K562 (cell line): Measurements from ENCODE around the gene MYL12A. TPM values are rescaled to one million over a fixed set of nuclear protein-coding genes. Genes with fewer than 3 reads are reported as not detected.
A peak's percentile ranks its signal among the peaks of the same experiment; 100 is the strongest.

ENCODE experiments used
- FOXA3 ChIP-seq, 2 experiments: fragments of 450-650 bp in 1 of 2; sonication (generic) in 1 of 2; formaldehyde crosslinking; IDR thresholded peaks in 1 of 2; conservative IDR thresholded peaks in 1 of 2; 2 replicates each; pipeline versions ENCODE4 v1.4.0 to v1.8.0; 2020 to 2022; ENCODE audit warnings: mild to moderate bottlenecking in 2 of 2, missing genetic modification reagents in 1 of 2
- FOXK1 ChIP-seq: sonication (generic); formaldehyde crosslinking; IDR thresholded peaks from 2 replicates; pipeline ENCODE4 v1.8.0; 2022; ENCODE audit warnings: missing genetic modification reagents, mild to moderate bottlenecking, borderline replicate concordance
- HDAC2 ChIP-seq: fragments of 450-650 bp; IDR thresholded peaks from 2 replicates; pipeline ENCODE4 v1.6.1; 2016; ENCODE audit warnings: mild to moderate bottlenecking
- HDAC3 ChIP-seq: fragments of 450-650 bp; IDR thresholded peaks from 2 replicates; pipeline ENCODE4 v1.6.1; 2018; ENCODE audit warnings: borderline replicate concordance, mild to moderate bottlenecking, moderate library complexity; ENCODE audit not compliant: partially characterized antibody
- ID3 ChIP-seq, 2 experiments: fragments of 250-450 bp in 1 of 2; fragments of 450-650 bp in 1 of 2; sonication (Bioruptor Pico) in 1 of 2; IDR thresholded peaks; 2 replicates each; pipeline versions ENCODE4 v1.6.1 to v1.8.0; 2016 to 2021; ENCODE audit warnings: mild to moderate bottlenecking in 2 of 2, moderate library complexity in 2 of 2, missing compliant biosample characterization in 1 of 2, missing genetic modification characterization in 1 of 2
- KDM4B ChIP-seq, 2 experiments: fragments of 450-650 bp in 1 of 2; sonication (generic) in 1 of 2; IDR thresholded peaks; 2 replicates each; pipeline ENCODE4 v1.6.1; 2016 to 2017; ENCODE audit warnings: borderline replicate concordance in 2 of 2, antibody characterized with exemption in 1 of 2, low read depth in 1 of 2, mild to moderate bottlenecking in 1 of 2
- SPI1 ChIP-seq: IDR thresholded peaks from 2 replicates; pipeline ENCODE4 v1.6.1; 2011; ENCODE audit warnings: low read depth, low read length, control low read depth, borderline replicate concordance
- STAT5B ChIP-seq: fragments of 250-450 bp; sonication (Bioruptor Pico); IDR thresholded peaks from 2 replicates; pipeline ENCODE4 v1.8.0; 2021; ENCODE audit warnings: mild to moderate bottlenecking, inconsistent platforms
- ZNF324 ChIP-seq: fragments of 250-450 bp; sonication (Bioruptor Pico); IDR thresholded peaks from 2 replicates; pipeline ENCODE4 v1.4.0; 2020; ENCODE audit warnings: mild to moderate bottlenecking
- polyA plus RNA-seq, 8 experiments: library from polyadenylated mRNA; depleted of rRNA in 4 of 8; stranded (reverse) in 5 of 8; unstranded in 3 of 8; fragments of >200 nt; fragmentation: Nextera tagmentation in 2 of 8; fragmentation: Illumina TruSeq in 1 of 8; extraction: Ambion mirVana in 2 of 8; extraction: Trizol in 1 of 8; gene quantifications; 2 replicates each; pipeline versions ENCODE4 v1.2.1 to v1.2.3, GENCODE V29; 2011 to 2014; ENCODE audit warnings: inconsistent platforms in 1 of 8, missing spikeins in 1 of 8
- total RNA-seq, 7 experiments: library from RNA; depleted of rRNA in 6 of 7; stranded (reverse); fragments of >200 nt in 6 of 7; fragmentation: Illumina TruSeq in 2 of 7; extraction: Trizol in 2 of 7; gene quantifications; 2 replicates each; pipeline versions ENCODE4 v1.2.1 to v1.2.3, GENCODE V29; 2011 to 2021; ENCODE audit warnings: low replicate concordance in 1 of 7
- TF ChIP-seq, protein P1 (sequence below): fragments of 250-450 bp; sonication (Bioruptor Pico); IDR thresholded peaks from 2 replicates; pipeline ENCODE4 v1.6.1; 2021; ENCODE audit warnings: mild to moderate bottlenecking
- TF ChIP-seq, protein P2 (sequence below): sonication (generic); formaldehyde crosslinking; IDR thresholded peaks from 2 replicates; pipeline ENCODE4 v1.8.1; 2023; ENCODE audit warnings: mild to moderate bottlenecking, missing genetic modification reagents, moderate library complexity
- TF ChIP-seq, protein P3 (sequence below), 2 experiments: fragments of 450-650 bp; formaldehyde crosslinking in 1 of 2; IDR thresholded peaks; 2 replicates each; pipeline versions ENCODE4 v1.4.0 to v1.6.1; 2014 to 2020; ENCODE audit warnings: mild to moderate bottlenecking in 2 of 2, borderline replicate concordance in 1 of 2, low read depth in 1 of 2
- TF ChIP-seq, protein P4 (sequence below): fragments of 450-650 bp; formaldehyde crosslinking; IDR thresholded peaks from 2 replicates; pipeline ENCODE4 v1.4.0; 2020; ENCODE audit warnings: mild to moderate bottlenecking, mixed read lengths

MYL12A gene
- total and polyA plus RNA-seq, 9 of the 15 experiments (the other 6 are each of a cell fraction or from before 2014, with no cell fraction given), result 308 to 1,031 (median 559) TPM

DNA sequence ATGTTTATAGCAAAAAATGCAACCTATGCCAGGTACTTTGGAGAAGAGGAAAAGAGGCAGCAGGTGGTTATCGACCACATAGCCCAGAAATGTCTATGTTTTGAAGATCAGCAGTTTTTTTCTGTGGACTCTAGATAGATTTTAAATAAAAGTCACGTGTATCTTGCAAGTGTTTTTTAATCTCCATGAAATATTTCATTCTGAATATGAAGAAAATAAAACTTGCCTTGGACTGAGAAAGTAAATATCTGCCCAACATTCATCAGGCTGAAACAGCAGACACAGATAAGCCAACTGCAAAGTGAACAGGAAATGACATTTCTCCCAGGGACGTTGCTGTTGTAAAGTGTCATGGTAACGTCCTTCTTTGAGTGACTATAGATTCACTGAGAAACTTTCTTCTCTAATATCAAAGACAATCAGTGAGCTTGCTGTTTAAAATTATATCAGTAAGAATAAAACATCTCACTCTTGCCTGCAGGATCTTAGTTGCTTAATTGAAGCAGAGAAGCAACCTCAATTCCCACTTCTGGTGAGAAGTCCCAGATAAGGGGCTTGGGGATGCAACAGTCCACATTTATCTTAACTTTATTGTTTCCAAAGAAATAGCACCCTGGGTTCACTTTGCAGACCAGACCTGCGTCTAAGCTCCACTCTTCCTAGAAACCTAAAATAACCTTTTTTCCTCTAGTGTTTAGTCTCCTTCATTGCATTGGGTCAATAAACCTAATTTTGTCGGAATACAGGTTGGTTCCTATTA lies 34.1 kb upstream of the MYL12A start (continued):
- TF ChIP-seq, protein P1, sequence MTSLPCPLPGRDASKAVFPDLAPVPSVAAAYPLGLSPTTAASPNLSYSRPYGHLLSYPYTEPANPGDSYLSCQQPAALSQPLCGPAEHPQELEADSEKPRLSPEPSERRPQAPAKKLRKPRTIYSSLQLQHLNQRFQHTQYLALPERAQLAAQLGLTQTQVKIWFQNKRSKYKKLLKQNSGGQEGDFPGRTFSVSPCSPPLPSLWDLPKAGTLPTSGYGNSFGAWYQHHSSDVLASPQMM (CRISPR knock-in tag), result no peak
- TF ChIP-seq, protein P2, sequence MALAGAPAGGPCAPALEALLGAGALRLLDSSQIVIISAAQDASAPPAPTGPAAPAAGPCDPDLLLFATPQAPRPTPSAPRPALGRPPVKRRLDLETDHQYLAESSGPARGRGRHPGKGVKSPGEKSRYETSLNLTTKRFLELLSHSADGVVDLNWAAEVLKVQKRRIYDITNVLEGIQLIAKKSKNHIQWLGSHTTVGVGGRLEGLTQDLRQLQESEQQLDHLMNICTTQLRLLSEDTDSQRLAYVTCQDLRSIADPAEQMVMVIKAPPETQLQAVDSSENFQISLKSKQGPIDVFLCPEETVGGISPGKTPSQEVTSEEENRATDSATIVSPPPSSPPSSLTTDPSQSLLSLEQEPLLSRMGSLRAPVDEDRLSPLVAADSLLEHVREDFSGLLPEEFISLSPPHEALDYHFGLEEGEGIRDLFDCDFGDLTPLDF (CRISPR knock-in tag), result no peak
- TF ChIP-seq FOXK1 (CRISPR knock-in tag) (no peak), STAT5B (CRISPR knock-in tag) (no peak), HDAC2 (no peak), SPI1 (no peak), HDAC3 (no peak), FOXA3 (CRISPR knock-in tag; conservative IDR thresholded peaks at IDR 0.05 in 1 of 2, IDR thresholded peaks at IDR 0.05 in 1 of 2) (peak in 1 of 2 experiments; percentile 38; a peak in 1 of 4 replicates), KDM4B (IDR thresholded peaks at IDR 0.05; ENCODE audit: borderline replicate concordance in 2 of 2, low read depth in 1 of 2) (no peak), ZNF324 (CRISPR knock-in tag) (no peak), ID3 (CRISPR knock-in tag; IDR thresholded peaks at IDR 0.05) (no peak), ID3 (tag; IDR thresholded peaks at IDR 0.05) (no peak)
- TF ChIP-seq, protein P3, sequence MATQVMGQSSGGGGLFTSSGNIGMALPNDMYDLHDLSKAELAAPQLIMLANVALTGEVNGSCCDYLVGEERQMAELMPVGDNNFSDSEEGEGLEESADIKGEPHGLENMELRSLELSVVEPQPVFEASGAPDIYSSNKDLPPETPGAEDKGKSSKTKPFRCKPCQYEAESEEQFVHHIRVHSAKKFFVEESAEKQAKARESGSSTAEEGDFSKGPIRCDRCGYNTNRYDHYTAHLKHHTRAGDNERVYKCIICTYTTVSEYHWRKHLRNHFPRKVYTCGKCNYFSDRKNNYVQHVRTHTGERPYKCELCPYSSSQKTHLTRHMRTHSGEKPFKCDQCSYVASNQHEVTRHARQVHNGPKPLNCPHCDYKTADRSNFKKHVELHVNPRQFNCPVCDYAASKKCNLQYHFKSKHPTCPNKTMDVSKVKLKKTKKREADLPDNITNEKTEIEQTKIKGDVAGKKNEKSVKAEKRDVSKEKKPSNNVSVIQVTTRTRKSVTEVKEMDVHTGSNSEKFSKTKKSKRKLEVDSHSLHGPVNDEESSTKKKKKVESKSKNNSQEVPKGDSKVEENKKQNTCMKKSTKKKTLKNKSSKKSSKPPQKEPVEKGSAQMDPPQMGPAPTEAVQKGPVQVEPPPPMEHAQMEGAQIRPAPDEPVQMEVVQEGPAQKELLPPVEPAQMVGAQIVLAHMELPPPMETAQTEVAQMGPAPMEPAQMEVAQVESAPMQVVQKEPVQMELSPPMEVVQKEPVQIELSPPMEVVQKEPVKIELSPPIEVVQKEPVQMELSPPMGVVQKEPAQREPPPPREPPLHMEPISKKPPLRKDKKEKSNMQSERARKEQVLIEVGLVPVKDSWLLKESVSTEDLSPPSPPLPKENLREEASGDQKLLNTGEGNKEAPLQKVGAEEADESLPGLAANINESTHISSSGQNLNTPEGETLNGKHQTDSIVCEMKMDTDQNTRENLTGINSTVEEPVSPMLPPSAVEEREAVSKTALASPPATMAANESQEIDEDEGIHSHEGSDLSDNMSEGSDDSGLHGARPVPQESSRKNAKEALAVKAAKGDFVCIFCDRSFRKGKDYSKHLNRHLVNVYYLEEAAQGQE (IDR thresholded peaks at IDR 0.05; ENCODE audit: borderline replicate concordance), result no peak
- TF ChIP-seq, protein P3 (CRISPR knock-in tag; IDR thresholded peaks at IDR 0.05; ENCODE audit: low read depth), result no peak
- TF ChIP-seq, protein P4, sequence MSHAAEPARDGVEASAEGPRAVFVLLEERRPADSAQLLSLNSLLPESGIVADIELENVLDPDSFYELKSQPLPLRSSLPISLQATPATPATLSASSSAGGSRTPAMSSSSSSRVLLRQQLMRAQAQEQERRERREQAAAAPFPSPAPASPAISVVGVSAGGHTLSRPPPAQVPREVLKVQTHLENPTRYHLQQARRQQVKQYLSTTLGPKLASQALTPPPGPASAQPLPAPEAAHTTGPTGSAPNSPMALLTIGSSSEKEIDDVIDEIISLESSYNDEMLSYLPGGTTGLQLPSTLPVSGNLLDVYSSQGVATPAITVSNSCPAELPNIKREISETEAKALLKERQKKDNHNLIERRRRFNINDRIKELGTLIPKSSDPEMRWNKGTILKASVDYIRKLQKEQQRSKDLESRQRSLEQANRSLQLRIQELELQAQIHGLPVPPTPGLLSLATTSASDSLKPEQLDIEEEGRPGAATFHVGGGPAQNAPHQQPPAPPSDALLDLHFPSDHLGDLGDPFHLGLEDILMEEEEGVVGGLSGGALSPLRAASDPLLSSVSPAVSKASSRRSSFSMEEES, result peak; percentile 34; the same call in 1 of the 2 replicates
